BE2C (cell line): Measurements from ENCODE around the gene ERCC6L.

Experiments used
- DNase-seq: peaks from one replicate; pipeline ENCODE4 v3.0.0-alpha.2; 2020
- H3K27me3 ChIP-seq: fragments of 250-450 bp; sonication (Bioruptor Pico); 2 replicates; pipeline ENCODE4 v1.5.1; 2020; ENCODE audit warnings: mild to moderate bottlenecking
- H3K36me3 ChIP-seq: fragments of 250-450 bp; sonication (Bioruptor Pico); 2 replicates; pipeline ENCODE4 v1.5.1; 2020; ENCODE audit warnings: mild to moderate bottlenecking
- H3K4me1 ChIP-seq: fragments of 250-450 bp; sonication (Bioruptor Pico); 2 replicates; pipeline ENCODE4 v1.5.1; 2020
- H3K4me3 ChIP-seq: 2 replicates; pipeline ENCODE4 v1.5.1; 2011; ENCODE audit warnings: low read depth, low read length
- H3K9me3 ChIP-seq: fragments of 250-450 bp; sonication (Bioruptor Pico); 2 replicates; pipeline ENCODE4 v1.5.1; 2020
- TF ChIP-seq, protein P1 (sequence below): IDR thresholded peaks from 2 replicates; pipeline ENCODE4 v1.5.1; 2012; ENCODE audit warnings: mild to moderate bottlenecking, low read depth, low read length

The ERCC6L gene

DNA sequence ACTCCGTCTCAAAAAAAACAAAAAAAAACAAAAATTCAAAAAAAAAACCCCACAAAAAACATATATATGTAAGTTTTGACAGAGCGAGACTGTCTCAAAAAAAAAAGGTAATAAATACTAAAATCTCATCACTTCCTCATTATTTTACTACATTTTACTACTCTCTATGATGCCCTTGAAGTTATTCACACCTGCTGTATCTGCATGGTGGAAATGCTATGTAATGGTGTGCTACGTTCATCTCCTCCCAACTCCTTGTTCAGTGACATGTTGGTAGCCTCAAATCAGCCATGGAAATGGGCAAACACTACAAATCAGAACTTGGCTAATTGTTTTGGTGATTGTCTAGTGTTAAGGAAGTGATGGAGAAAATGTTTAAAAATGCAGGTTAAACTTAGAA is 26.4 kb upstream of the ERCC6L start:
- Histone ChIP-seq H3K27me3 (no peaks in the 10 kb centered on the region), H3K4me1 (no peaks in the 10 kb centered on the region), H3K4me3 (no peak overlapping the region), H3K36me3 (peaks cover 17% of the 10 kb centered on the region), H3K9me3 (no peaks in the 10 kb centered on the region)
- no peak for DNase-seq
- TF ChIP-seq, protein P1, sequence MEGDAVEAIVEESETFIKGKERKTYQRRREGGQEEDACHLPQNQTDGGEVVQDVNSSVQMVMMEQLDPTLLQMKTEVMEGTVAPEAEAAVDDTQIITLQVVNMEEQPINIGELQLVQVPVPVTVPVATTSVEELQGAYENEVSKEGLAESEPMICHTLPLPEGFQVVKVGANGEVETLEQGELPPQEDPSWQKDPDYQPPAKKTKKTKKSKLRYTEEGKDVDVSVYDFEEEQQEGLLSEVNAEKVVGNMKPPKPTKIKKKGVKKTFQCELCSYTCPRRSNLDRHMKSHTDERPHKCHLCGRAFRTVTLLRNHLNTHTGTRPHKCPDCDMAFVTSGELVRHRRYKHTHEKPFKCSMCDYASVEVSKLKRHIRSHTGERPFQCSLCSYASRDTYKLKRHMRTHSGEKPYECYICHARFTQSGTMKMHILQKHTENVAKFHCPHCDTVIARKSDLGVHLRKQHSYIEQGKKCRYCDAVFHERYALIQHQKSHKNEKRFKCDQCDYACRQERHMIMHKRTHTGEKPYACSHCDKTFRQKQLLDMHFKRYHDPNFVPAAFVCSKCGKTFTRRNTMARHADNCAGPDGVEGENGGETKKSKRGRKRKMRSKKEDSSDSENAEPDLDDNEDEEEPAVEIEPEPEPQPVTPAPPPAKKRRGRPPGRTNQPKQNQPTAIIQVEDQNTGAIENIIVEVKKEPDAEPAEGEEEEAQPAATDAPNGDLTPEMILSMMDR: no peak

DNA sequence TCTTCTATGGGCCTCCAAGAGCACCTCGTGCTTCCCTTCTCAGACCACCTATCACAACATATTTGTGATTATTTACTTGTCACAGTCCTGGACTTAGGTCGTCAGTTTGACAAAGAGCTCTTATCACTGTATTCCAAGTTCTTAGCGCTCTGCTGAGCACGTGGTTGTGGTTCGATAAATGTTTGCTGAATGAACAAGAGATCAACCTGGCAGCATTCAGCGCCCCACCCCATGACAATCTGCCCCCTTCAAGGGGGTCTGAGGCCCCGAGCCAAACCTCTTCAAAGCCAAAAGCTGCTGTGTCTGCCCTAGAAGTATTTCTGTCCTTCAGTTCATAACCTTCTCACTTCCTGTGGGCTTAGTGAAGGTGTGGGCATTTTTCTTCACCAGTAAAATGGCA is 23.2 kb upstream of the ERCC6L start:
- TF ChIP-seq, protein P1: no peak

DNA sequence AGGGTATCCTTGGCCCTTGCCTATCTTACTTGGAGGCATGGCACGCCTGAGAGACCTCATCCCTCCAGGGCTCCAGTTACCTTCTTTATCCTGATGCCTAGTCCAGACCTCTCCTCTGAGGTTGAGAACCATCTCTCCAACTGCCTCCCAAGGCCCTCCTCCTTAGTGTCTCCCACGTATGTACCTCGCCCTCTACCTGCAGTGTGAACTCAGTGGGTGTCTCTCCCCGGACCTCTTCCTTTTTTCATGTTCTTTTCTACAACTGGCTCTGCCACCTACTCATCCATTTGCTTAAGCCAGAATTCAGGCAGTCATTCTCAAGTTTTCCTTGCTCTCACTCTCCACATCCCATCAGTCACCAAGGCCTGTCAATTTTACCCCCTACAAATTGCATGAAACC is 21.6 kb upstream of the ERCC6L start:
- TF ChIP-seq, protein P1: no peak
- Histone ChIP-seq H3K27me3 (no peaks in the 10 kb centered on the region), H3K9me3 (no peaks in the 10 kb centered on the region), H3K4me3 (no peak overlapping the region), H3K36me3 (no peaks in the 10 kb centered on the region), H3K4me1 (no peaks in the 10 kb centered on the region)
- no peak for DNase-seq

More for the DNA sequence above, 23.2 kb upstream of the ERCC6L start:
- Histone ChIP-seq H3K9me3 (no peaks in the 10 kb centered on the region), H3K27me3 (no peaks in the 10 kb centered on the region), H3K4me3 (no peak overlapping the region), H3K36me3 (no peaks in the 10 kb centered on the region), H3K4me1 (no peaks in the 10 kb centered on the region)
- DNase-seq: no peak

DNA sequence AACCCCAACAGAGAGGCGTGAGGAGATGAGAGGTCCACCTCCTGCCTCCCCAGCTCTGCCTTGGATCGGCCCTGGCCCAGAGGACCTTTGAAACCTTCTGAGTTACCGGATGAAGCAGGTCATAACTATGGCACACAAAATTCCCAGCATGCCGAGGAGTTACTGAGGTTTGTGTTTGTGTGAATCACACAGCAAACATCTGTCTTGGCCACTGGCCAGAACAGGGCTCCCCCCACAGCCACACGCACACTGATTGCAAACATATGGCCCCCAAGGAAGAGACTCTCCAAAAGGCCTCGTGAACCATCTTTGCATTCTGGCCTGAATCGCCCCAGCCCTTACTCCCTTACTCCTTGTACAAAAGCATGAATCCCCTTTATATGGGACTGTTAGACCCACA is 19.3 kb upstream of the ERCC6L start:
- H3K4me1 ChIP-seq: no peaks in the 10 kb centered on the region
- H3K4me3 ChIP-seq: no peak overlapping the region
- H3K9me3 ChIP-seq: no peaks in the 10 kb centered on the region
- no peaks in the 10 kb centered on the region for H3K27me3 ChIP-seq
- DNase-seq: peak; percentile 25
- TF ChIP-seq, protein P1: no peak
- no peaks in the 10 kb centered on the region for H3K36me3 ChIP-seq

DNA sequence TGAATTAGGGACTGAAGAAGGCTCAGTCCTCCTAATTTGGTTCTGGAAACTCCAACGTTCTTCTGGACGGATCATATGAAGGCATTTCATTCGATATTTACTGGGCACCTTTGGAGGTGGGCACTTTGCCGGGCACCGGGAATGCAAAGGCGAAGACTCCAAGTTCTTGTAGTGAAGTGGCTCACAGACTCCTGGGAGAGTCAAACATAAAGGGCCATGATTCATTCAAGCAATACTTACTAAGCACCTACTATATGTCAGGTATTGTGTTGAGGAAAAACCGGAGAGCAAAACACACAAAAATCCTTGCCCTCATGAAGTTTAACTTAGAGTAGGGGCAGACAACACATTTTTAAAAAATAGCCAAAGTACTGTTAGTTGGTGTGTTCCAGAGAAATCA is 17.0 kb upstream of the ERCC6L start:
- H3K36me3 ChIP-seq: no peaks in the 10 kb centered on the region
- TF ChIP-seq, protein P1: no peak
- H3K27me3 ChIP-seq: no peaks in the 10 kb centered on the region
- H3K4me3 ChIP-seq: no peak overlapping the region
- DNase-seq: no peak
- H3K9me3 ChIP-seq: no peaks in the 10 kb centered on the region
- H3K4me1 ChIP-seq: no peaks in the 10 kb centered on the region

DNA sequence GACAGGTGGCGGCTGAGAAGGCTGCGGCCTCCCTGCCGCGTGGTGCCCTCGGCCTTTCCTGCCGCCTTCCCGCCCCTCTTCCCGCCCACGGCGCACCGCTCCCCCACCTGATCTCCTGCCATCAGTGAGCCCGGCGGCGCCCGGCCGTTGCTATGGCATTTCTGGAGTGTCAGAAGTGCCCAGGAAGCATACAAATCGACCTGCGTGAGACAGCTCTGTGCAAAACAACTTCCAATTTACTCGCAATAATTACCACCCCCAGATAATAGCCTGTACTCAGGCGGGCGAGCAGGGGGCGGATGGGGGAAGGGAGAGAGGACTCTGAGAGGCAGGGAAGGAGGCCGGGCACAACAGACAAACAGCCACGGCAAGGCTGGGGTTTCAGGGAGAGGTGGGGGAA is 16.6 kb upstream of the ERCC6L start:
- TF ChIP-seq, protein P1: no peak
- no peaks in the 10 kb centered on the region for H3K4me1 ChIP-seq
- H3K4me3 ChIP-seq: no peak overlapping the region
- no peaks in the 10 kb centered on the region for H3K27me3 ChIP-seq
- no peaks in the 10 kb centered on the region for H3K9me3 ChIP-seq
- no peak for DNase-seq
- no peaks in the 10 kb centered on the region for H3K36me3 ChIP-seq
